IPS DF 6.9 (cell line): ENCODE data around the gene KDM4C.

Experiments
- DNase-seq: peaks from one replicate; pipeline ENCODE4 v3.0.0-alpha.2; 2013; ENCODE audit warnings: low read depth, low spot score
- H3K27ac ChIP-seq: one replicate; pipeline ENCODE4 v1.5.1; 2013; ENCODE audit warnings: low read length, control low read depth
- H3K27me3 ChIP-seq: 2 replicates; pipeline ENCODE4 v1.6.1; 2013; ENCODE audit warnings: mild to moderate bottlenecking, low read length; ENCODE audit not compliant: control insufficient read depth, insufficient read depth
- H3K36me3 ChIP-seq: 2 replicates; pipeline ENCODE4 v1.6.1; 2013; ENCODE audit warnings: low read length; ENCODE audit not compliant: control insufficient read depth, insufficient read depth
- H3K4me1 ChIP-seq: 2 replicates; pipeline ENCODE4 v1.6.1; 2013; ENCODE audit warnings: low read length; ENCODE audit not compliant: control insufficient read depth, insufficient read depth
- H3K4me3 ChIP-seq: 2 replicates; pipeline ENCODE4 v1.5.1; 2013; ENCODE audit warnings: mild to moderate bottlenecking, low read length
- H3K9me3 ChIP-seq: 2 replicates; pipeline ENCODE4 v1.6.1; 2013; ENCODE audit warnings: low read length, inconsistent platforms; ENCODE audit not compliant: control insufficient read depth, insufficient read depth
- WGBS: extraction: QIAGEN DNeasy Blood & Tissue Kit; methylation state at CpG from one replicate; pipeline ENCODE4 v1.1.7; 2013; ENCODE audit warnings: mixed read lengths, missing lambda C conversion rate; ENCODE audit not compliant: insufficient read length, insufficient coverage; 5-methylcytosine and 5-hydroxymethylcytosine counted together

The KDM4C gene

GRCh38 chr9:7153566-7153965, 395.8 kb downstream of the KDM4C start:
- Histone ChIP-seq H3K27ac (no peak overlapping the region), H3K9me3 (no peaks in the 10 kb centered on the region), H3K4me3 (no peak overlapping the region), H3K27me3 (no peaks in the 10 kb centered on the region), H3K36me3 (no peaks in the 10 kb centered on the region), H3K4me1 (no peaks in the 10 kb centered on the region)
- no peak for DNase-seq
- WGBS: no CpG with 5 or more reads among the region's 1 CpG

DNA sequence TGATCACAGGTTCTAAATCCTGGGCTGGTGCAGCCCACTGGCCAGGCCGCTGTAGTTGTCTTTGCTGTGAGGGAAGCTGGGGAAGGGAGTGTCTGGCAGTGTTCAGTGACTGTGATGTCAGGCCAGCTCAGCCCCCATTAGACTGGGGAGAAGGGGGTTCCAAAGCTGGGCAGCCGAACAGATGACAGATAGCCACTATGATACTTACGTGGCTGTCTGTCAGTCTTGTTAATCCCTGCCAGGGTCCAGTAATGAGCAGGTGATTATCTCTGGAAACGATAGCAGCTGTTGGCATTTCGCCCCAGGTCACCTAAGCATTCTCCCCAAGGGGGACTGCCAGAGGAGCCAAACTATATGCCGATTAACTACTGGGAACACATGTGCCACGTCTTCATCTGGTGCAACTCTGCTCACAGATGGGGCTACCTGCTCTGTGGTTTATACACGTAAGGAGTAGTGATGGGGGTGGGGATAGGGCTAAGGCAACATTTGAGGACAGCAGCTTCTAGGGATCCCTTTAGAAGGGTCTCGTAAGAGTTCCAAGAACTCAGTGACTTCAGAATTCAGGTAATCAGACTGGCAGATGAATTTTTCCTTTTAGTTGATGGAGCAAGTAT, 396.3 kb downstream of the KDM4C start:
- Histone ChIP-seq H3K4me1 (no peaks in the 10 kb centered on the region), H3K27ac (no peak overlapping the region), H3K27me3 (no peaks in the 10 kb centered on the region), H3K36me3 (no peaks in the 10 kb centered on the region), H3K4me3 (no peak overlapping the region), H3K9me3 (no peaks in the 10 kb centered on the region)
- no peak for DNase-seq
- WGBS: no CpG with 5 or more reads among the region's 9 CpGs

- no peaks in the 10 kb centered on the region for H3K9me3 ChIP-seq
- no peak for DNase-seq
- WGBS: no CpG with 5 or more reads among the region's 4 CpGs
- H3K36me3 ChIP-seq: no peaks in the 10 kb centered on the region
- no peak overlapping the region for H3K4me3 ChIP-seq
- no peaks in the 10 kb centered on the region for H3K4me1 ChIP-seq
- H3K27me3 ChIP-seq: no peaks in the 10 kb centered on the region
- no peak overlapping the region for H3K27ac ChIP-seq
Observed at GRCh38 chr9:7154650-7155049, 396.9 kb downstream of the KDM4C start.

DNA sequence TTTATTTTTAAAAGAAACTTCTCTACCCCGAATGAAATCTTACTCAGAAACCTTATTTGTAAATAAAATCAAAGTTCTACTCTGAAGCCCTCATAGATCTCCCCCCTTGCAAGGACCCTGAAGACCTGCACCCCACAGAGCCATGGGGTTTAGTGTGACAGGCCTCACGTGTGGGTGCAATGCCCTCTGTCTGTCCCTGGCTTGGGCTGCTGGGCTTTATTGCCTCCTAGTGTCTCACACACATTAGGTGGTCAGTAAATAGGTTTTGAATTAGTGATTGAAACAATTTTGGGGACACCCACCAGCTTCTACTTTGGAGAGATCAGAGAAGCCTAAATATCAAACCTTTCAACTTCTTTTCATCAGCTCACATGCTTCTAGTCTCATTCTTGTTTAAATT, 403.7 kb downstream of the KDM4C start:
- no peaks in the 10 kb centered on the region; the same call in 1 of the 2 replicates for H3K36me3 ChIP-seq
- H3K4me1 ChIP-seq: no peaks in the 10 kb centered on the region; the same call in 1 of the 2 replicates
- DNase-seq: no peak
- no peaks in the 10 kb centered on the region for H3K27me3 ChIP-seq
- H3K9me3 ChIP-seq: no peaks in the 10 kb centered on the region
- H3K27ac ChIP-seq: no peak overlapping the region
- no peak overlapping the region for H3K4me3 ChIP-seq
- WGBS: no CpG with 5 or more reads among the region's 2 CpGs

GRCh38 chr9:7163932-7164331, 406.2 kb downstream of the KDM4C start:
- H3K4me1 ChIP-seq: no peaks in the 10 kb centered on the region; the same call in 1 of the 2 replicates
- no peak for DNase-seq
- no CpG with 5 or more reads among the region's 1 CpG for WGBS

GRCh38 chr9:7164440-7165330, 406.9 kb downstream of the KDM4C start:
- WGBS: no CpG with 5 or more reads among the region's 13 CpGs
- H3K9me3 ChIP-seq: no peaks in the 10 kb centered on the region
- DNase-seq: no peak

More at GRCh38 chr9:7163932-7164331, 406.2 kb downstream of the KDM4C start:
- no peaks in the 10 kb centered on the region; the same call in 1 of the 2 replicates for H3K36me3 ChIP-seq
- H3K4me3 ChIP-seq: no peak overlapping the region
- H3K9me3 ChIP-seq: no peaks in the 10 kb centered on the region
- H3K27me3 ChIP-seq: no peaks in the 10 kb centered on the region
- no peak overlapping the region for H3K27ac ChIP-seq

GRCh38 chr9:7165331-7165975, 407.7 kb downstream of the KDM4C start:
- no peak for DNase-seq
- Histone ChIP-seq H3K27ac (no peak overlapping the region), H3K4me1 (no peaks in the 10 kb centered on the region; the same call in 1 of the 2 replicates), H3K9me3 (no peaks in the 10 kb centered on the region), H3K36me3 (no peaks in the 10 kb centered on the region; the same call in 1 of the 2 replicates), H3K27me3 (no peaks in the 10 kb centered on the region), H3K4me3 (no peak overlapping the region)
- no CpG with 5 or more reads among the region's 7 CpGs for WGBS

More at GRCh38 chr9:7164440-7165330, 406.9 kb downstream of the KDM4C start:
- Histone ChIP-seq H3K27ac (no peak overlapping the region), H3K27me3 (no peaks in the 10 kb centered on the region), H3K4me3 (no peak overlapping the region), H3K36me3 (no peaks in the 10 kb centered on the region; the same call in 1 of the 2 replicates), H3K4me1 (no peaks in the 10 kb centered on the region; the same call in 1 of the 2 replicates)

DNA sequence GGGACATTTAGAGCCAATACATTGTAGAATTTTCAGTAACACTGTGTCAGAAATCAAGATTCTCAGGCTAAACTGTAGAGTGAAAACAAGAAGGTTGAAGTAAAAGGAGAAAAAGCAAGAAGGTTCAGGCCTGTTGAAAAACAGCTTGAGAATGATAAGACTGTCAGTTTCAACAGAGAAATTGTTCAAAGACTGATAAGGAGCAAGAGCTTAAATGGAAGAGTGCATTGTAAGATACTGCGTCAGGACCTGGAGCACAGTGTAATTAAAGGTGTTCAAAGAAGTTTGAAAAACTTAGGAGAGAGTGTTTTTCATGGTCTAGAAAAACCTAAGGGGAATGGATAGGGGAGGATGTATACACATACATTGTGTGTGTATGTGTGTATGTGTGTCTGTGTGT, 408.3 kb downstream of the KDM4C start:
- WGBS: no CpG with 5 or more reads among the region's 1 CpG
- Histone ChIP-seq H3K9me3 (no peaks in the 10 kb centered on the region), H3K4me1 (0 out of 2 replicates have a peak, but pooled peaks cover 3% of the 10 kb centered on the region), H3K36me3 (no peaks in the 10 kb centered on the region; the same call in 1 of the 2 replicates), H3K4me3 (no peak overlapping the region), H3K27me3 (no peaks in the 10 kb centered on the region), H3K27ac (no peak overlapping the region)
- no peak for DNase-seq

- WGBS: no CpG with 5 or more reads among the region's 3 CpGs
- Histone ChIP-seq H3K4me1 (peaks cover 3% of the 10 kb centered on the region; the same call in 1 of the 2 replicates), H3K9me3 (no peaks in the 10 kb centered on the region), H3K4me3 (no peak overlapping the region), H3K27ac (no peak overlapping the region), H3K36me3 (no peaks in the 10 kb centered on the region; the same call in 1 of the 2 replicates), H3K27me3 (no peaks in the 10 kb centered on the region)
- DNase-seq: no peak
Observed at GRCh38 chr9:7169717-7170389, 412.1 kb downstream of the KDM4C start.
